GM18499 (cell line): ENCODE data around the gene MMRN2.
A peak's percentile ranks its signal among the peaks of the same experiment; 100 is the strongest.

Source experiments
- ATAC-seq: cut with Tn5 transposase; IDR thresholded peaks from one replicate; pipeline ENCODE4 v1.9.1; 2021; ENCODE audit warnings: moderate number of reproducible peaks; ENCODE audit not compliant: insufficient read depth, unreplicated experiment

The MMRN2 gene

GRCh38 chr10:86970162-86970981, 13.0 kb upstream of the MMRN2 start:
- ATAC-seq = no peak

GRCh38 chr10:86969421-86970041, 12.1 kb upstream of the MMRN2 start:
- ATAC-seq = no peak

GRCh38 chr10:86968994-86969355, 11.6 kb upstream of the MMRN2 start:
- ATAC-seq = no peak

GRCh38 chr10:86968271-86968993, 11.0 kb upstream of the MMRN2 start, which contains the start of gene ADIRF:
TSS of gene ADIRF (plus strand) at chr10:86968482. CDS start at chr10:86968545, 63 bp downstream.
- no peak for ATAC-seq

- ATAC-seq = no peak
These were observed 10.1 kb upstream of the MMRN2 start for GRCh38 chr10:86967481-86967941.

GRCh38 chr10:86965986-86966654, 8.7 kb upstream of the MMRN2 start:
- no peak for ATAC-seq

- no peak for ATAC-seq
These were observed 7.4 kb upstream of the MMRN2 start for GRCh38 chr10:86964847-86965190.

- no peak for ATAC-seq
These were observed 6.8 kb upstream of the MMRN2 start for GRCh38 chr10:86964061-86964846.

- ATAC-seq = no peak
These were observed 6.0 kb upstream of the MMRN2 start for GRCh38 chr10:86963341-86963919.

- no peak for ATAC-seq
These were observed 5.5 kb upstream of the MMRN2 start for GRCh38 chr10:86962981-86963310.

GRCh38 chr10:86962136-86962980, 4.9 kb upstream of the MMRN2 start:
- no peak for ATAC-seq

- no peak for ATAC-seq
These were observed 4.2 kb upstream of the MMRN2 start for GRCh38 chr10:86961481-86962091.

GRCh38 chr10:86960863-86961434, 3.5 kb upstream of the MMRN2 start:
- no peak for ATAC-seq

- peak; percentile 45 for ATAC-seq
These were observed 2.8 kb upstream of the MMRN2 start for GRCh38 chr10:86960003-86960862.

GRCh38 chr10:86959737-86960002, 2.3 kb upstream of the MMRN2 start:
- ATAC-seq = no peak

GRCh38 chr10:86958901-86959736, 1.7 kb upstream of the MMRN2 start:
- no peak for ATAC-seq
